Mucosa of rectum (tissue), 2 donors: ENCODE data around the gene TNFRSF25.

Experiments used
- H3K27ac ChIP-seq, 2 donors: one replicate each; pipeline ENCODE4 v1.7.0; 2013; ENCODE audit warnings: inconsistent platforms in 2 of 2, low read depth in 2 of 2, low read length in 2 of 2
- H3K27me3 ChIP-seq, 2 donors: one replicate each; pipeline ENCODE4 v1.7.0; 2013; ENCODE audit warnings: low read length in 2 of 2; ENCODE audit not compliant: control insufficient read depth in 2 of 2, insufficient read depth in 2 of 2
- H3K36me3 ChIP-seq, 2 donors: one replicate each; pipeline ENCODE4 v1.7.0; 2013; ENCODE audit warnings: low read length in 2 of 2; ENCODE audit not compliant: control insufficient read depth in 2 of 2, insufficient read depth in 2 of 2
- H3K4me1 ChIP-seq, 2 donors: one replicate each; pipeline ENCODE4 v1.7.0; 2013; ENCODE audit warnings: low read length in 2 of 2, mild to moderate bottlenecking in 1 of 2; ENCODE audit not compliant: control insufficient read depth in 2 of 2, insufficient read depth in 2 of 2
- H3K4me3 ChIP-seq, 2 donors: one replicate each; pipeline ENCODE4 v1.7.0; 2013; ENCODE audit warnings: low read length in 2 of 2
- H3K9ac ChIP-seq, 2 donors: one replicate each; pipeline ENCODE4 v1.7.0; 2013; ENCODE audit warnings: low read length in 2 of 2, low read depth in 1 of 2, mild to moderate bottlenecking in 1 of 2
- H3K9me3 ChIP-seq, 2 donors: one replicate each; pipeline ENCODE4 v1.7.0; 2013; ENCODE audit warnings: low read length in 2 of 2; ENCODE audit not compliant: control insufficient read depth in 2 of 2
- donor health status: healthy.
- donor health status: Normal muscosa, but diverticular disease.

The TNFRSF25 gene

DNA sequence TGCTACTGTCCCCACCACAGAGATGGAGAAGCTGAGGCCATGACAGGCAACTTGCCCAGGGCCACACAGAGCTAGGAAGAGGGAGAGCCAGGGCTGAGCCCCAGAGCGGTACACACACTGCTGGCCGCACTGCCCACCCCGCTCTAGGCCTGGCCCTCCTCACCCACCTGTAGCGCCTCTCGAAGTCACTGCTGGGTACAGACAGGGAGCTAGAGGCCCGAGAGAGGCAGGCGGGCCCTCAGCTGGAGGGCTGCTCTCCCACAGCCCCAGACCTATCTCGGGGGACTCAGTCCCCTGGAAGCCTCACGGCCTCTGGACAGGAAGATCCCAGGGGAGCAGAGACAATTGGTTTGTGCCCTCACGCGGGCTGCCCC, 42.8 kb upstream of the TNFRSF25 start:
- Histone ChIP-seq H3K4me3 (no peak overlapping the region), H3K9me3 (no peaks in the 10 kb centered on the region), H3K27ac (no peak overlapping the region), H3K27me3 (no peaks in the 10 kb centered on the region), H3K36me3 (no peaks in the 10 kb centered on the region), H3K4me1 (no peaks in the 10 kb centered on the region), H3K9ac (no peak overlapping the region)

DNA sequence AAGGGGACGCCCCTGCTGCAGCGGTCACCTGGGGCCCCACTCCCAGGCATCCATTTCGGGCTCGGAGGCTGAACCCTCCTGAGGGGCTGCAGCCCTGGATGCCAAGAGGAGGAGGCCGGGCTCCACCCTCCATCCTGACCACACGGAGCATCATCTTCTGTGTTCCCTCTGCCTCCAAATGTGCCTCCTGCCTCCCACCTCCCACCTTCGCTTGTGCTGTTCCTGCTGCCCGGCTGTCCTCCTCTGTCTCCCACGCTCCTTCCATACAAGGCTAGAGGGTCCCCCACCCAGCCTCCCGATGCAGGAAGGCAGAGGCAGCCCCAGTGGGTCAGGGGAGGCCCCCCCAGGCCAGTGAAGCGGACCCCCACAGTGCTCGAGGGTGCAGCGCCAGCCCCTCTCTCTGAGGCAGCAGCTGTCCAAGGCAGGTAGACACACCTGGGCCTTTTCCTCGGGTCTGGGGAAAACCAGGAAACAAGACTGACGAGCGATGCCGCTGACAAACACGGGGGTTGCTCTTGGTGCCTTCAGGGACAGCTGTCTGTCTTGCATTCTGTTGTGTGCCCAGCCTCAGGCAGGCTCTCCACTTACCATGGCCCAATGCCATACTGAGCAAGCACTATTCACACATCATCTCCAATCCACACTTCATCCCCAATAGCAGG, 42.3 kb upstream of the TNFRSF25 start:
- no peaks in the 10 kb centered on the region for H3K9me3 ChIP-seq
- H3K27me3 ChIP-seq, result no peaks in the 10 kb centered on the region
- no peaks in the 10 kb centered on the region for H3K4me1 ChIP-seq
- no peaks in the 10 kb centered on the region for H3K36me3 ChIP-seq
- no peak overlapping the region for H3K27ac ChIP-seq
- H3K9ac ChIP-seq, result no peak overlapping the region
- no peak overlapping the region for H3K4me3 ChIP-seq

DNA sequence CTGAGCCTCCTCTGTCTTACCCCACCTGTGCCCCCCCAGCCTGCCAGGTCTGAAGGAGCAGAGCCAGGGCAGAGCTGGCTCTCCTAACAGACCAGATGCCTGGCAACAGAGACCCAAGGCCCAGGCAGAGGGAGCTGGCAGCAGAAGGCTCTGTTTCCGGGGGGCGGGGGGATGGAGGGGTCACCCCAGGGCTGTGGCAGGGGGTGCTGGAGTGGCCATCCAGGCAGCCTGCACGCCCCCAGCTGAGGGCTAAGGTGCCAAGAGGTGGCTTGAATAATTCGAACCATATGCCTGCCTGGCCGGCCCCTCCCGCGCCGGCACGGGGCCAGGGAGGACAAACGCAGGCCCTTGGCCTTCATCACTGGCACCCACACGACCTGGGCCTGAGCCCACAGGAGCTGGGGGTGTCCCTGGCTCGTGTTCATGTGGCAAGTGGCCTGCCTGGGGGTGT, 41.5 kb upstream of the TNFRSF25 start:
- H3K36me3 ChIP-seq, result no peaks in the 10 kb centered on the region
- peak overlapping the region in 1 of 2 donors; percentile 32 for H3K27ac ChIP-seq
- H3K9ac ChIP-seq, result no peak overlapping the region
- no peaks in the 10 kb centered on the region for H3K4me1 ChIP-seq
- H3K4me3 ChIP-seq, result no peak overlapping the region
- no peaks in the 10 kb centered on the region for H3K27me3 ChIP-seq
- no peaks in the 10 kb centered on the region for H3K9me3 ChIP-seq

DNA sequence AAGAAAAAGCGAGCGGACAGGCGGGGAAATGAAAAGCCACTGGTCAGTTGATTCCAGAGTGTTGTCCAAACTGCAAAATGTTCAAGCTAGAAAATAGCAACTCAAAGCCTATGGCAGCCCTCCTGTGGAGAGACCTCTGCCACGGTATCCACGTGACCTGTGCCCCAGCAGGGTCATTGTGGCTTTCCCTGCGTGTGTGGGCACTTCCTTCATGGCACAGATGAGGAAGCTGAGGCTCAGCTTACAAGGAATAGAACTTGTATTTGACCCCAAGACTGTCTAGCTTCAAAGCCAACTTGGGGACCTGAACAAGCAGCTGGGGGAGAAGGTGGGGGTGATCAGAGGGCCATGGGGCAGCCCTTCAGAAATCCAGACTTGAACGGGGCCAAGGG, 41.1 kb upstream of the TNFRSF25 start:
- peaks cover 0 to 3% of the 10 kb centered on the region in 2 donors for H3K4me1 ChIP-seq
- peak overlapping the region in 1 of 2 donors; percentile 32 for H3K27ac ChIP-seq
- no peak overlapping the region for H3K4me3 ChIP-seq
- no peaks in the 10 kb centered on the region for H3K36me3 ChIP-seq
- H3K9me3 ChIP-seq, result no peaks in the 10 kb centered on the region
- no peak overlapping the region for H3K9ac ChIP-seq
- H3K27me3 ChIP-seq, result no peaks in the 10 kb centered on the region

DNA sequence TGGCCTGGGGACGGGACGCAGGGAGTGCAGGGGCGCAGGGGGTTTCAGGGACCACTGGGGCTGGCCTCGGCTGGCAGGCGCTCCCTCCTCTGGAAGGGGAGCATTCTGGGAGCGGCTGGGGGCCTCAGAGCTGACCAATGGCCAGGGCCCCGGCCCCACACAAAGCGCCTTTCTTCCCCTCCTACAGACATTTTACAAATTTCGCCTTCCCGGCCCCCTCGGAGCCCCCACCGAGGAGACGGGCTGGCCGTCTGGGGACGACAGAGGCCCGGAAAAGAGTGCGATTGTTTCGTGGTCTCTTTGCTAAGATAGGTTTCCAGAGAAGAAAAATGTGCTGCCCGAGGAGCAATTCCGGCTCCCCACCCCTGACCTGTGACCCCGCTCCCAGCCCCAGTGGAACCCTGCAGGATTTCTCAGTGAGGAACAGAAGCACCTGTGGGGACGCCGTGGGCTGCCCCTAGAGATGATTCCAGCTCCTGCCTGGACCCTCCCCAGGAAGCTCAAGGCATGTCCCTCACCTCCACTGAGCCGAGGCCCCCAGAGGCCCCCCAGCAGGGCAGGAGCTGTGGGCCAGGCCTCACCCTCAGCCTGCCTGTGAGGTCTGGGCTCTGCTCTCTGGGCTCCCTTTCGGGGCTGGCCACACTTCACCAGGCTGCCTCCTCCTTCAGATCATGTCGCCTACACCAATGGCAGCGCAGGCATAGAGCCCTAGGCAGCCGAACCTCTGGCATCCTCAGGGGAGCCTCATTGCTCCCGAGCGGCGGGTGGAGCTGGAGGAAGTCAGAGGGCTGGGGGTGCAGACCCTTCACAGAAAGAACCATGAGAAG, 40.5 kb upstream of the TNFRSF25 start:
- no peaks in the 10 kb centered on the region for H3K9me3 ChIP-seq
- H3K4me3 ChIP-seq, result no peak overlapping the region
- H3K4me1 ChIP-seq, result peaks cover 0 to 9% of the 10 kb centered on the region in 2 donors
- no peaks in the 10 kb centered on the region for H3K36me3 ChIP-seq
- H3K27me3 ChIP-seq, result no peaks in the 10 kb centered on the region
- H3K9ac ChIP-seq, result no peak overlapping the region
- H3K27ac ChIP-seq, result no peak overlapping the region

DNA sequence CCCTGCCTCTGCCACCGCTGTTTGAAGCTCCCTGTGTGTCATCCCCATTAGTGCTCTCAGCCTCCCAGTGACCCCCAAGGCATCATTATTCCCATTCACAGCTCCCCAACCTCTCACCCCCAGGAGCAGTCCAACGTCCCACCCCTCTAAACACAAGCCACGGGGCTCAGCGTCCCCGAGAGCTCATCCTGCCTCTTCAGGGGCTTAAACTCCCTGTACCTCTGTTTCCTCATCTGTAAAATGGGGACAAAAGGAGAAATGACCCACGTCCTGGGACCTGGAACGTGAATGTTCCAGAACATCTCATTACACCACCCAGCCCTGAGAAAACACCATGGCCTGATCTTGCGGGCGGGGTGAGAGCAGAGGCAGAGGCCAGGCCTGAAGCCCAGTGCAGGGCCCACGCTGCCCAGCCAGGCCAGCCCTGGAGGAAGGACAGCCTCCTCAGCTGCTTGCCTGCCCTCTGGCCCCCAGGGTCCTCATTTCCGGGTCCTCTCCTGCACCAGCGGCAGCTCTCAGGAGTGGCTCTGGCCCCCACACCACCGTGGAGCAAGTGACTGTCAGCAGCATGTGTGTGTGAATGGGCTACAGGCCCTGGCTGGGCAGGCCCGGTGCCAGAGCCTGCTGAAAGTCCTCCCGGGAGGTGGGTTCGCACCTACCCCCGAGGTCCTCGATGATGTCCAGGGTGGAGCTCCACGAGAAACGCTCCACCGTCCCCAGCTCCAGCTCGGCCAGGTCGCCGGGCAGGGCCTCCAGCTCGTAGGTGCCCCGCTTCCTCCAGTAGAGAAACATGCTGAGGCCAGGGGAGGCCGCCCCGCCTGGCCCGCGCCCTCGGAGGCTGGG, 39.6 kb upstream of the TNFRSF25 start:
- Histone ChIP-seq H3K9ac (no peak overlapping the region), H3K27me3 (no peaks in the 10 kb centered on the region), H3K36me3 (no peaks in the 10 kb centered on the region), H3K9me3 (no peaks in the 10 kb centered on the region), H3K4me1 (peaks cover 0 to 12% of the 10 kb centered on the region in 2 donors), H3K4me3 (no peak overlapping the region), H3K27ac (no peak overlapping the region)

DNA sequence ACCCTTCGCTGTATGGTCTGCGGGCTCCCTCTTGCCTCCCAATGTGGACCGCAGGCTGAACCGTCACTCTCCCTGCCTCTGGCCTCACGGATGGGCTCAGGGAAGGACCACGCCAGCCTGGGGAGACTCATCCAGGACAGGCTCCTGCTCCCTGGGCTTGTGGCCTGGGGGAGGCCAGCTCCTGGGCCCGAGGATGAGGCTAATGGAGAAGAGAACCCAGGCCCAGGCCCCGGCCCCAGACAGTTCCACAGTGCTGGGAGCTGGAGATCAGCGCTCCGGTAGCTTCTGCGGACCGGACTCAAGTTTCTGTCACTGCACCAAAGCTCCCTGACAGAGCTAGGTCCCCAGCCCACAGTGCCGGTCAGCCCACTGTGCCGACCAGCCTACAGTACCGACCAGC, 38.9 kb upstream of the TNFRSF25 start:
- H3K27ac ChIP-seq, result no peak overlapping the region
- no peaks in the 10 kb centered on the region for H3K27me3 ChIP-seq
- H3K36me3 ChIP-seq, result no peaks in the 10 kb centered on the region
- H3K4me3 ChIP-seq, result no peak overlapping the region
- H3K9ac ChIP-seq, result no peak overlapping the region
- H3K9me3 ChIP-seq, result no peaks in the 10 kb centered on the region
- peaks cover 0 to 12% of the 10 kb centered on the region in 2 donors for H3K4me1 ChIP-seq

DNA sequence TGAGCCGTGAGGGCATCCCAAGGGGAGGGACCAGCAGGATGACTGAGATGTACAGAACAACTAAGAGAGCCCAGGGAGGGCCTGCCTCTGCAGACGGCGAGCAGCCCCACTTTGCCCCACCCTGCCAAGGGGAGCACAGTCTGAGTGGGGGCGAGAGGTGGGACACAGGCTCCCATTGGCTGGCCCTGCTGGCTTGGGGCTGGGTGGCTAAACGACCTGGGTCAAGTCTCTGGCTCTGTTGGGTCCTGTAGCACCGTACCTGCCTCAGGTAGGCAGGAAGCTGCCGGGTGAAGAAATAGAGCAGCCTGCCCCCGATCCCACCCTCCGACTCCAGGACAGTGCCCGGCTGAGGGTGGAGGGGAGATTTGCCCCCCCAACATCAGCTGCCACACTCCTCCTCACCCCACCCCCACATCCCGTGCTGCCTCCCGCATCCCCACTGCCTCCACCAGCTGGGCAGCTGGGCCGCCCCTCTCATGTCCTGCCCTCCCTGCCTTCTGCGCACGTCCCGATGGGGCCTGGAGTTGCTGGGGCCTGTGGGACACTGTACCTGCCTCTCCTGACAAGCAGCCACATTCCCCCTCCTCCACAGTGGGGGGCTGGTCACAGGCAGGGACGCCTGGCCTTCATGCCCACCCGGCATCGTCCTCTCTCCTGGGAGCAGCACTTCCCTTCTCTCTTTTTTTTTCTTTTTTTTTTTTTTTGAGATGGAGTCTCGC, 38.1 kb upstream of the TNFRSF25 start:
- Histone ChIP-seq H3K27ac (no peak overlapping the region), H3K4me3 (no peak overlapping the region), H3K9me3 (no peaks in the 10 kb centered on the region), H3K36me3 (no peaks in the 10 kb centered on the region), H3K27me3 (no peaks in the 10 kb centered on the region), H3K4me1 (peaks cover 0 to 12% of the 10 kb centered on the region in 2 donors), H3K9ac (no peak overlapping the region)

DNA sequence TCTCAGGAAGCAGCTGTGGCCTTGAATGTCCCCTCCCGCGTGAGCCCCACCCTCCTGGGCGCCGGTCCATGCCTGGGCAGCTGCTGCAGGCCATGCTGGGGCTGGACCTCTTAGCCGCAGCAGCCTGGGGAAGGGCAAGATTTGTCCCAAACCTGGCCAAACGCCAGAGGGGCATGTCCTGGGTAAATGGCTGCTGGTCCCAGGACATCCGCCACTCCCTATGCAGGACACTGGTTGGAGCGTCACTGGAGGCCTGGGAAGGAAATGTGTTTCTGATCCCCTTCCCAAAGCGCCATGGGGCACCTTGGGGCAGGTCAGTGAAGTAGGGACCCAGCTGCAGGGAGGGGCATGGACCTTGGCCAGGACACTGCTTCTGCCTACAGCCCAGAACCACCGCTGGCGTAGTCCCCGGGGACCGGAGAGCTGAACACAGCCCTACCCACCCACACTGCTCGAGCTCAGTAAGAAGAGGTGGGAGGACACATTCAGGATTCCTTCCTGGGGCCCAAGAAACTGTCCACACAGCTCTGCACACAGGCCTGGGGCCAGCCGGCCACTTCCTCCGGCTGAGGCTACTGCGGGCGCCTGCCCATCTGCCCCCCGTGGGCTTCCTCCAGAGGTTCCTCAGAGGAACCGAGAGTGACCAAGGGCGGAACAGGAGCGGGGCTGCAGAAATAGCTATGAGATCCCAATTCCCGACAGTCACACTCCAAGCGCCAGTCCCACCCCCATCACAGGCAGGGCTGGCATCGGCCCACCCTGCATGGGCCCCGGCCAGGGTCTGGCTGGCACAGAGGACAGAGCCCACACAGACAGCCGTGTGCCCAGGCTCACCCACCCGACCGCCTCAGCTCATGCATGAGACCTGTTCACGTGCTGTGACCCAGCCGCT, 36.3 kb upstream of the TNFRSF25 start:
- Histone ChIP-seq H3K4me1 (peaks cover 0 to 12% of the 10 kb centered on the region in 2 donors), H3K9ac (no peak overlapping the region), H3K27ac (peak overlapping the region in 1 of 2 donors; percentile 32), H3K36me3 (no peaks in the 10 kb centered on the region), H3K4me3 (no peak overlapping the region), H3K27me3 (peaks cover 3 to 5% of the 10 kb centered on the region in 2 donors), H3K9me3 (no peaks in the 10 kb centered on the region)
